Trophoblast cell (in vitro differentiated cells and primary cell): ENCODE data around the gene SMAP2.

Source experiments
- DNase-seq, 2 donors: peaks; one replicate each; pipeline ENCODE4 v3.0.0-alpha.2; 2016
- H2AFZ ChIP-seq: 2 replicates; pipeline ENCODE4 v1.6.1; 2013; ENCODE audit warnings: low read length, moderate library complexity, mild to moderate bottlenecking; ENCODE audit not compliant: insufficient read depth, poor library complexity
- H2AK5ac ChIP-seq: 2 replicates; pipeline ENCODE4 v1.6.1; 2013; ENCODE audit warnings: mild to moderate bottlenecking, low read length
- H2BK120ac ChIP-seq: 2 replicates; pipeline ENCODE4 v1.6.1; 2013; ENCODE audit warnings: low read length, mild to moderate bottlenecking, moderate library complexity; ENCODE audit not compliant: insufficient read depth, poor library complexity
- H2BK12ac ChIP-seq: 2 replicates; pipeline ENCODE4 v1.6.1; 2013; ENCODE audit warnings: mild to moderate bottlenecking, low read length, moderate library complexity
- H2BK5ac ChIP-seq: 2 replicates; pipeline ENCODE4 v1.6.1; 2013; ENCODE audit warnings: low read length, low read depth, moderate library complexity, mild to moderate bottlenecking; ENCODE audit not compliant: poor library complexity
- H3K14ac ChIP-seq: 2 replicates; pipeline ENCODE4 v1.6.1; 2013; ENCODE audit warnings: mild to moderate bottlenecking, low read length
- H3K18ac ChIP-seq: 2 replicates; pipeline ENCODE4 v1.6.1; 2013; ENCODE audit warnings: mild to moderate bottlenecking, low read length
- H3K23ac ChIP-seq: 2 replicates; pipeline ENCODE4 v1.6.1; 2013; ENCODE audit warnings: low read length
- H3K27ac ChIP-seq: 2 replicates; pipeline ENCODE4 v1.5.1; 2013; ENCODE audit warnings: low read depth, mild to moderate bottlenecking, inconsistent platforms, low read length, moderate library complexity
- H3K27me3 ChIP-seq: 2 replicates; pipeline ENCODE4 v1.6.1; 2013; ENCODE audit warnings: inconsistent platforms, mild to moderate bottlenecking, low read length, moderate library complexity; ENCODE audit not compliant: insufficient read depth
- H3K36me3 ChIP-seq, 2 experiments: 1 replicate in 1 of 2; 2 replicates in 1 of 2; pipeline ENCODE4 v1.6.1; 2013; ENCODE audit warnings: low read length in 2 of 2, mild to moderate bottlenecking in 2 of 2, moderate library complexity in 1 of 2; ENCODE audit not compliant: insufficient read depth in 2 of 2, control insufficient read depth in 1 of 2
- H3K4ac ChIP-seq: 2 replicates; pipeline ENCODE4 v1.6.1; 2013; ENCODE audit warnings: low read depth, mild to moderate bottlenecking, low read length, moderate library complexity
- H3K4me1 ChIP-seq, 2 experiments: 1 replicate in 1 of 2; 2 replicates in 1 of 2; pipeline ENCODE4 v1.6.1; 2013; ENCODE audit warnings: low read length in 2 of 2, mild to moderate bottlenecking in 2 of 2, moderate library complexity in 1 of 2; ENCODE audit not compliant: insufficient read depth in 2 of 2, control insufficient read depth in 1 of 2
- H3K4me2 ChIP-seq: 2 replicates; pipeline ENCODE4 v1.6.1; 2013; ENCODE audit warnings: inconsistent platforms, mild to moderate bottlenecking, low read length, moderate library complexity
- H3K4me3 ChIP-seq: 2 replicates; pipeline ENCODE4 v1.5.1; 2013; ENCODE audit warnings: mild to moderate bottlenecking, low read depth, low read length, inconsistent platforms
- H3K79me1 ChIP-seq: one replicate; pipeline ENCODE4 v1.6.1; 2013; ENCODE audit warnings: low read length
- H3K79me2 ChIP-seq: 2 replicates; pipeline ENCODE4 v1.6.1; 2013; ENCODE audit warnings: low read length, mild to moderate bottlenecking; ENCODE audit not compliant: control insufficient read depth, insufficient read depth, poor library complexity
- H3K9ac ChIP-seq: 2 replicates; pipeline ENCODE4 v1.6.1; 2013; ENCODE audit warnings: mild to moderate bottlenecking, low read length
- H3K9me3 ChIP-seq: 2 replicates; pipeline ENCODE4 v1.6.1; 2013; ENCODE audit warnings: low read depth, mild to moderate bottlenecking, control low read depth, inconsistent platforms, low read length; ENCODE audit not compliant: insufficient read depth
- H4K12ac ChIP-seq: 2 replicates; pipeline ENCODE4 v1.6.1; 2013; ENCODE audit warnings: low read depth, mild to moderate bottlenecking, low read length, moderate library complexity
- H4K8ac ChIP-seq: 2 replicates; pipeline ENCODE4 v1.6.1; 2013; ENCODE audit warnings: low read depth, mild to moderate bottlenecking, low read length, moderate library complexity
- H4K91ac ChIP-seq: one replicate; pipeline ENCODE4 v1.6.1; 2013; ENCODE audit warnings: low read depth, mild to moderate bottlenecking, low read length, moderate library complexity
- WGBS: extraction: QIAGEN DNeasy Blood & Tissue Kit; methylation state at CpG from one replicate; pipeline ENCODE4 v1.1.7; 2013; ENCODE audit warnings: missing lambda C conversion rate; ENCODE audit not compliant: insufficient read length, insufficient coverage; ENCODE audit errors: extremely low coverage; 5-methylcytosine and 5-hydroxymethylcytosine counted together

The SMAP2 gene

GRCh38 chr1:40391688-40392145 lies 18.2 kb downstream of the SMAP2 start:
- Histone ChIP-seq H2AK5ac (no peak overlapping the region), H4K12ac (no peak overlapping the region), H3K4ac (no peak overlapping the region), H3K27me3 (no peaks in the 10 kb centered on the region), H3K23ac (no peak overlapping the region), H4K8ac (no peak overlapping the region), H3K79me1 (no peaks in the 10 kb centered on the region), H3K14ac (no peak overlapping the region), H2AFZ (no peak overlapping the region), H3K27ac (no peak overlapping the region), H3K18ac (no peak overlapping the region), H2BK5ac (no peak overlapping the region), H3K4me1 (no peaks in the 10 kb centered on the region), H3K9me3 (no peaks in the 10 kb centered on the region), H2BK120ac (no peak overlapping the region), H2BK12ac (no peak overlapping the region), H3K79me2 (no peaks in the 10 kb centered on the region), H3K9ac (no peak overlapping the region), H3K4me3 (no peak overlapping the region), H4K91ac (no peak overlapping the region), H3K4me2 (no peak overlapping the region), H3K36me3 (no peaks in the 10 kb centered on the region)
- DNase-seq: no peak
- WGBS: no CpG with 5 or more reads among the region's 1 CpG

DNA sequence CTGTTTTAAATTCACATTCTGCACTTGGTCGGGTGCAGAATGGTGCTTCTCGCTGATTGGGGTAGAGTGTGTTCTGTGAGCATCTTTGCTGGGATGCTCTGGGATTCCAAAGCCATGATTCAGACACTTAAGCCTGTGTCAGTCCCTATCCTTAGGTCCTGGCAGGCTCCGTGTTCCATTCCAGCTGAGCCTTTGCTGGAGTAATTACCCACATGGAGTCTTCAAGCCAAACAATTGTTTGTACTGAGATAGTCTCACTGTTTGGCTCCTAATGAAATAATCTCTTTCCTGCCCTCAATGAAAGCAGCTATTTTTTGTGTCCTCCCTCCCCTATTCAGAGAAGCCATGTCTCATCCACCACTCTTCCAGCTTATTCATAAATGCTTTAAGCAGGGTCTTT lies 18.7 kb downstream of the SMAP2 start:
- no CpG with 5 or more reads among the region's 3 CpGs for WGBS
- Histone ChIP-seq H3K14ac (no peak overlapping the region), H4K8ac (no peak overlapping the region), H3K27ac (no peak overlapping the region), H3K79me1 (no peaks in the 10 kb centered on the region), H4K91ac (no peak overlapping the region), H3K9ac (no peak overlapping the region), H3K4me1 (no peaks in the 10 kb centered on the region), H2BK12ac (no peak overlapping the region), H2AK5ac (no peak overlapping the region), H3K9me3 (no peaks in the 10 kb centered on the region), H2BK120ac (no peak overlapping the region), H3K23ac (no peak overlapping the region), H3K36me3 (no peaks in the 10 kb centered on the region), H3K79me2 (no peaks in the 10 kb centered on the region), H3K27me3 (no peaks in the 10 kb centered on the region), H3K18ac (no peak overlapping the region), H3K4me2 (no peak overlapping the region), H4K12ac (no peak overlapping the region), H3K4ac (no peak overlapping the region), H2BK5ac (no peak overlapping the region), H2AFZ (no peak overlapping the region), H3K4me3 (no peak overlapping the region)
- peak; percentile 10 to 57 for DNase-seq

DNA sequence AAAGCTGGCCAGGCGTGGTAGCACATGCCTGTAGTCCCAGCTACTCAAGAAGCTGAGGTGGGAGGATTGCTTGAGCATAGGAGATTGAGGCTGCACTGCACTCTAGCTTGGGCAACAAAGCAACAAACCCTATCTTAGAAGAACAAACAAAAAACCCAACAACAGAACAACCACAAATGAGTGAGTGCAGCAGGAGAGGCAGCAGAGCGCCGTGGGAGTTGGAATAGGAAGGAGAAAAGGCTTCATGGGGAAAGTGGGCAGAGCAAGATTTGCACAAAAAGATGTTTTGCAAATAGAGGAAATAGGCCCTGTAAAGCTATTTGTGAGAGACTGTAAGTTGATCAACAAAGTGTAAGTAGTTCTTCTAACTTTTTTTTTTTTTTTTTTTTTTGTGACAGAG lies 19.6 kb downstream of the SMAP2 start:
- WGBS: no CpG with 5 or more reads among the region's 3 CpGs
- Histone ChIP-seq H3K27me3 (no peaks in the 10 kb centered on the region), H2AFZ (no peak overlapping the region), H3K4me2 (no peak overlapping the region), H3K4me1 (no peaks in the 10 kb centered on the region), H3K36me3 (no peaks in the 10 kb centered on the region), H2AK5ac (no peak overlapping the region), H3K4ac (no peak overlapping the region), H3K4me3 (no peak overlapping the region), H2BK12ac (no peak overlapping the region), H3K23ac (no peak overlapping the region), H4K8ac (no peak overlapping the region), H2BK120ac (no peak overlapping the region), H3K18ac (no peak overlapping the region), H4K12ac (no peak overlapping the region), H3K9me3 (no peaks in the 10 kb centered on the region), H3K79me1 (no peaks in the 10 kb centered on the region), H3K27ac (no peak overlapping the region), H3K79me2 (no peaks in the 10 kb centered on the region), H3K9ac (no peak overlapping the region), H2BK5ac (no peak overlapping the region), H4K91ac (no peak overlapping the region), H3K14ac (no peak overlapping the region)
- no peak for DNase-seq

DNA sequence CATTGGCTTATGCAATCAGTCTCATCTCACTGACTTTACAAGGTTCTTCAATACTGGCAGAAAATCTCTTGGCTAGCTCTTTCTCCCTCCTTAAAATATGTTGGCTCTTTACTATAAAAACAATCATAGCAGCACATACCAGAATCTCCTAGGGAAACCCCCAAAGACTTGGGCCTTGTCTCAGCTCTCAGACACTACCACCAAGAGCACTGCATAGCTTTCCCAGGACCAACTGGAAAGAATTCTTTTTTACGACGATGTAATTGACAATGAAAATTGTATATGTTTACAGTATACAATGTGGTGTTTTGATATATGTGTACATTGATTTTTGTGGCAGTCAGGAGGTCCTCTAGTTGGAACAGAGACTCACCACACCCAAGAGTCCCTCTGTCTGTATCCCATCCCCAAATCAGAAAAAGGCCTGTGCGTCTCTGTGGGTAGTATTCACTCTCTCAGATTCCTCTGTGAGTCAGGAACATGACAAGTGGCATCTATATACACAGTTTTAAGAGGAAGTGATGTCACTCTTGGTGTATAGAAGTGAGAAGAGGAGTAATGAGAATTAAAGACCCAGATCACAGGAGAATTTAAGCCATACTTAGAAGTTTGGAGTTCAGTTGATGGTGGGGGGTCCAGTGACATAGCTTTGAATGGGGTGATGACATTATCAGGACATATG lies 21.1 kb downstream of the SMAP2 start:
- Histone ChIP-seq H4K91ac (no peak overlapping the region), H2BK5ac (no peak overlapping the region), H3K27ac (no peak overlapping the region), H3K4me1 (no peaks in the 10 kb centered on the region), H3K23ac (no peak overlapping the region), H3K9ac (no peak overlapping the region), H3K14ac (no peak overlapping the region), H3K4me2 (no peak overlapping the region), H4K8ac (no peak overlapping the region), H3K79me2 (no peaks in the 10 kb centered on the region), H2AK5ac (no peak overlapping the region), H2BK120ac (no peak overlapping the region), H3K79me1 (no peaks in the 10 kb centered on the region), H3K4me3 (no peak overlapping the region), H4K12ac (no peak overlapping the region), H2BK12ac (no peak overlapping the region), H3K27me3 (no peaks in the 10 kb centered on the region), H3K4ac (no peak overlapping the region), H3K36me3 (no peaks in the 10 kb centered on the region), H2AFZ (no peak overlapping the region), H3K18ac (no peak overlapping the region), H3K9me3 (no peaks in the 10 kb centered on the region)
- WGBS: no CpG with 5 or more reads among the region's 3 CpGs
- no peak for DNase-seq
